Mesenchymal stem cell (in vitro differentiated cells and primary cell): ENCODE data around the gene LRRC47.

Experiments used
- DNase-seq: peaks from one replicate; pipeline ENCODE4 v3.0.0-alpha.2; 2013
- H2AFZ ChIP-seq: one replicate; pipeline ENCODE4 v1.6.1; 2013; ENCODE audit warnings: low read depth, mild to moderate bottlenecking, control low read depth, inconsistent platforms, low read length, moderate library complexity
- H2AK5ac ChIP-seq: 2 replicates; pipeline ENCODE4 v1.6.1; 2013; ENCODE audit warnings: low read length, moderate library complexity, mild to moderate bottlenecking, inconsistent platforms; ENCODE audit not compliant: severe bottlenecking
- H2BK120ac ChIP-seq: one replicate; pipeline ENCODE4 v1.6.1; 2013; ENCODE audit warnings: low read depth, mild to moderate bottlenecking, inconsistent platforms, low read length, moderate library complexity
- H2BK12ac ChIP-seq, 2 experiments: one replicate each; pipeline ENCODE4 v1.6.1; 2013; ENCODE audit warnings: inconsistent platforms in 2 of 2, low read length in 2 of 2, mild to moderate bottlenecking in 2 of 2, moderate library complexity in 2 of 2, control low read depth in 1 of 2
- H2BK15ac ChIP-seq: one replicate; pipeline ENCODE4 v1.6.1; 2013; ENCODE audit warnings: mild to moderate bottlenecking, low read depth, inconsistent platforms; ENCODE audit not compliant: poor library complexity, severe bottlenecking
- H2BK5ac ChIP-seq: 2 replicates; pipeline ENCODE4 v1.6.1; 2013; ENCODE audit warnings: low read depth, mild to moderate bottlenecking, low read length, control low read depth, inconsistent platforms; ENCODE audit not compliant: poor library complexity, severe bottlenecking
- H3K14ac ChIP-seq, 2 experiments: one replicate each; pipeline ENCODE4 v1.6.1; 2013; ENCODE audit warnings: inconsistent platforms in 2 of 2, low read length in 2 of 2, control low read depth in 1 of 2, mild to moderate bottlenecking in 1 of 2, moderate library complexity in 1 of 2
- H3K18ac ChIP-seq, 2 experiments: one replicate each; pipeline ENCODE4 v1.6.1; 2013; ENCODE audit warnings: inconsistent platforms in 2 of 2, low read length in 2 of 2, control low read depth in 1 of 2, low read depth in 1 of 2, mild to moderate bottlenecking in 1 of 2
- H3K23ac ChIP-seq, 2 experiments: one replicate each; pipeline ENCODE4 v1.6.1; 2013; ENCODE audit warnings: inconsistent platforms in 2 of 2, low read length in 2 of 2, mild to moderate bottlenecking in 2 of 2, moderate library complexity in 2 of 2, control low read depth in 1 of 2
- H3K27ac ChIP-seq: 2 replicates; pipeline ENCODE4 v1.5.1; 2013; ENCODE audit warnings: mild to moderate bottlenecking, moderate library complexity, low read length, control low read depth, inconsistent platforms; ENCODE audit not compliant: poor library complexity, severe bottlenecking
- H3K27me3 ChIP-seq, 2 experiments: 2 replicates each; pipeline versions ENCODE4 v1.6.1 to v1.7.0; 2013; ENCODE audit warnings: low read length in 2 of 2, mild to moderate bottlenecking in 2 of 2, moderate library complexity in 2 of 2, control low read depth in 1 of 2, inconsistent platforms in 1 of 2; ENCODE audit not compliant: control insufficient read depth in 1 of 2, insufficient read depth in 1 of 2
- H3K36me3 ChIP-seq, 2 experiments: 2 replicates each; pipeline versions ENCODE4 v1.6.1 to v1.7.0; 2013; ENCODE audit warnings: low read length in 2 of 2, control low read depth in 1 of 2, inconsistent platforms in 1 of 2, low read depth in 1 of 2, mild to moderate bottlenecking in 1 of 2; ENCODE audit not compliant: insufficient read depth in 2 of 2, control insufficient read depth in 1 of 2
- H3K4ac ChIP-seq, 2 experiments: one replicate each; pipeline ENCODE4 v1.6.1; 2013; ENCODE audit warnings: inconsistent platforms in 2 of 2, low read length in 2 of 2, mild to moderate bottlenecking in 2 of 2, moderate library complexity in 2 of 2, control low read depth in 1 of 2, low read depth in 1 of 2
- H3K4me1 ChIP-seq: 2 replicates; pipeline ENCODE4 v1.6.1; 2013; ENCODE audit warnings: low read depth, low read length, control low read depth; ENCODE audit not compliant: control insufficient read depth, insufficient read depth
- H3K4me2 ChIP-seq: 2 replicates; pipeline ENCODE4 v1.6.1; 2013; ENCODE audit warnings: low read length, mild to moderate bottlenecking, inconsistent platforms; ENCODE audit not compliant: poor library complexity, severe bottlenecking
- H3K4me3 ChIP-seq, 2 experiments: 2 replicates each; pipeline versions ENCODE4 v1.5.1 to v1.7.0; 2013; ENCODE audit warnings: low read length in 2 of 2, mild to moderate bottlenecking in 2 of 2, control low read depth in 1 of 2, low read depth in 1 of 2; ENCODE audit not compliant: insufficient read depth in 1 of 2
- H3K79me1 ChIP-seq: replicated peaks from 2 replicates; pipeline ENCODE4 v1.6.1; 2013; ENCODE audit warnings: mild to moderate bottlenecking, control low read depth, low read length, inconsistent platforms; ENCODE audit not compliant: poor library complexity, severe bottlenecking
- H3K9ac ChIP-seq: 2 replicates; pipeline ENCODE4 v1.7.0; 2013; ENCODE audit warnings: mild to moderate bottlenecking, low read length, moderate library complexity
- H3K9me3 ChIP-seq: 2 replicates; pipeline ENCODE4 v1.7.0; 2013; ENCODE audit warnings: mild to moderate bottlenecking, low read length; ENCODE audit not compliant: control insufficient read depth
- H4K8ac ChIP-seq: one replicate; pipeline ENCODE4 v1.6.1; 2013; ENCODE audit warnings: inconsistent platforms, mild to moderate bottlenecking, low read length, moderate library complexity
- H4K91ac ChIP-seq: one replicate; pipeline ENCODE4 v1.6.1; 2013; ENCODE audit warnings: mild to moderate bottlenecking, low read length, inconsistent platforms
- WGBS: methylation state at CpG from one replicate; pipeline ENCODE4 v1.1.7; 2013; ENCODE audit warnings: mixed read lengths; 5-methylcytosine and 5-hydroxymethylcytosine counted together

The LRRC47 gene

DNA sequence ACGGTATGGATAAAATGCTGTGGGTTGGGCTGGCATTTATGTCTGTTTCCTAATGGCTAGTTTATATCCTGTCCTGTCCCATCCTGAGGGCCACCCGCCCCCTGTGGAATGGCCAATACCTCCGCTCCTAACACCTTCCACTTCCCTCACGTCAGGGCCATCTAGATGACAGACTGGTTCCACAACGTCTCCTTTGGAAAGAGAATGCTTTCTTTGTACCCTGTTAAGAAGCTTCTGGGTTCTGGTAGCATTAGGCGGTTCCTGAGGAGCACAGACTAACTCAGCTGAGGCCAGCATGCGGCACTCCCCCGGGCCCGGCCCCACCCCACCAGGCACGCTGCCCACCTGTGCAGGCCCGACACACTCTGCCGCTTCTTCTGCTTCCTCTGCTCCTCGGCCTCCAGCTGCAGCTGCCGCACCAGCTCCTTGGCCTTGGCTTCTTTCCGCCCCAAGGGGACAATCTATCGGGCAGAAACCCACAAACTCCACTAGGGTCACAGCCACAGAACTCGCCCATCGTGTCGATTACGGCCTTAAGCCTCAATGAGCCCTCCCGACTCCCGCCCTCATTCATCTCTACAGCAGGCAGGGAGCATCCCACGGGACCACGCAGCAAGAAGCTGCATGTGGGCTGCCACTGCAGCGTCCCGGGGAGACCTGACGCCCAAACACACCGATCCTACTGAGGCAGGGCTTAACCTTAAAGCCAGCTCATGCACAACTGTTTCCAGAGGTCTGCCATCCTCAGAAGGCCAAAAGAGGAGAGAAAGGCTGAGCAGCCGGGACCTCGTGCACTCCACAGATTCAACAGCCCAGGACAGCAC lies 12.4 kb downstream of the LRRC47 start:
- H3K14ac ChIP-seq: no peak overlapping the region
- no peak overlapping the region for H3K4me3 ChIP-seq
- no peak overlapping the region for H3K23ac ChIP-seq
- H4K91ac ChIP-seq: no peak overlapping the region
- no peak overlapping the region for H3K4me2 ChIP-seq
- H3K4ac ChIP-seq: no peak overlapping the region
- no peak overlapping the region for H3K27ac ChIP-seq
- no peak for DNase-seq
- no peak overlapping the region for H2BK15ac ChIP-seq
- 96% methylated on average over 28 of the region's 30 CpGs for WGBS
- no peak overlapping the region for H2BK5ac ChIP-seq
- H2BK120ac ChIP-seq: no peak overlapping the region
- peaks cover 90 to 97% of the 10 kb centered on the region in 2 experiments for H3K36me3 ChIP-seq
- no peak overlapping the region for H2BK12ac ChIP-seq
- H3K27me3 ChIP-seq: no peaks in the 10 kb centered on the region
- H3K9ac ChIP-seq: no peak overlapping the region
- H2AFZ ChIP-seq: no peak overlapping the region
- H3K9me3 ChIP-seq: no peaks in the 10 kb centered on the region
- H4K8ac ChIP-seq: no peak overlapping the region
- no peak overlapping the region for H3K18ac ChIP-seq
- H2AK5ac ChIP-seq: no peak overlapping the region
- H3K4me1 ChIP-seq: no peaks in the 10 kb centered on the region
- peaks cover 46% of the 10 kb centered on the region for H3K79me1 ChIP-seq

DNA sequence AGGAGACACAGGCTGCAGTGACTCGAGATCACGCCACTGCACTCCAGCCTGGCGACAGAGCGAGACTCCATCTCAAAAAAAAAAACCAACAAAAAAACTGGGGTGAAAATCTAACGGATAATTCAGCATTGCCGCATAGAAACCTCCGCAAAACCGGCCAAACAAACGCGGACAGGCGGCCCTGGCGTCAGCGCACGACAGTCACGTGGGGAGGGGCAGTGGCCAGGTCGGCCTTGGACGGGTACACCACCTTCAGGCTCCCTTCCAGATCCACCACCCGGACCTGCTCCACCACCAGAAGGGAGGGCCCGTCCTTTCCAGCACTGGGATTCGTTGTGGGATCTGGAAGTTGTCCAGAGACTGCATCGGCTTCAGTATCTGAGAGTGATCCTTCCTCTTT lies 15.4 kb downstream of the LRRC47 start:
- Histone ChIP-seq H3K27ac (no peak overlapping the region), H3K23ac (no peak overlapping the region), H3K4ac (no peak overlapping the region), H3K14ac (no peak overlapping the region), H4K91ac (no peak overlapping the region), H2BK5ac (no peak overlapping the region), H3K4me3 (no peak overlapping the region), H3K9ac (no peak overlapping the region), H2BK12ac (no peak overlapping the region), H2BK120ac (no peak overlapping the region), H3K27me3 (no peaks in the 10 kb centered on the region), H3K36me3 (peaks cover 76 to 80% of the 10 kb centered on the region in 2 experiments), H2BK15ac (no peak overlapping the region), H3K4me1 (peaks cover 20% of the 10 kb centered on the region), H4K8ac (no peak overlapping the region), H3K79me1 (peaks cover 30% of the 10 kb centered on the region), H2AFZ (no peak overlapping the region), H3K4me2 (no peak overlapping the region), H3K18ac (no peak overlapping the region), H3K9me3 (no peaks in the 10 kb centered on the region), H2AK5ac (no peak overlapping the region)
- 96% methylated on average over 18 of the region's 21 CpGs for WGBS
- no peak for DNase-seq

DNA sequence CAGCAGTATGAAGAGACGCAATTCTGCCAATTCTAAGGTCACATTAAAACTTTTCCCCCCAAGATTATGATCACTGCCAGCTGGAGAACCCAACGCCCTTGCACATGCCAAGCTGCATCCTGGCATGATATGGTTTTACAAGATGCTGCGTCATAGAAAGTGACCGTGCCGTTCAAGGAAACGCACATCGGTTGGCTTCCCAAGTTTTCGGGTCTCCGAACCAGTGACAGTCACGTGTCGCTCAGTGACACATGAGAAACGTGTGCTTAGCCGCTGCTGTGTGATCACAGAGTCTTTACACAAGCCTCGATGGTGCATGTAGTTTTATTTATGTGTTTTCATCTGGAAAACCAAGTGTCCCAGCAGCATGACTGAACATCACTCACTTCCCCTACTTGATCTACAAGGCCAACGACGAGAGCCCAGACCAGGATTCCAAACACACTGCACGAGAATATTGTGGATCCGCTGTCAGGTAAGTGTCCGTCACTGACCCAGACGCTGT lies 16.3 kb downstream of the LRRC47 start:
- no peak overlapping the region for H3K18ac ChIP-seq
- no peak overlapping the region for H3K4me3 ChIP-seq
- no peak overlapping the region for H2BK5ac ChIP-seq
- no peak overlapping the region for H3K27ac ChIP-seq
- no peak overlapping the region for H2BK120ac ChIP-seq
- DNase-seq: no peak
- 97% methylated on average over 20 of the region's 20 CpGs for WGBS
- peaks cover 67 to 77% of the 10 kb centered on the region in 2 experiments for H3K36me3 ChIP-seq
- H3K14ac ChIP-seq: no peak overlapping the region
- H3K4ac ChIP-seq: no peak overlapping the region
- no peaks in the 10 kb centered on the region for H3K27me3 ChIP-seq
- no peak overlapping the region for H3K4me2 ChIP-seq
- no peak overlapping the region for H4K91ac ChIP-seq
- no peaks in the 10 kb centered on the region for H3K9me3 ChIP-seq
- peaks cover 28% of the 10 kb centered on the region for H3K79me1 ChIP-seq
- H2BK12ac ChIP-seq: no peak overlapping the region
- H2AK5ac ChIP-seq: no peak overlapping the region
- peaks cover 29% of the 10 kb centered on the region for H3K4me1 ChIP-seq
- H4K8ac ChIP-seq: no peak overlapping the region
- H2BK15ac ChIP-seq: no peak overlapping the region
- H3K23ac ChIP-seq: no peak overlapping the region
- no peak overlapping the region for H2AFZ ChIP-seq
- no peak overlapping the region for H3K9ac ChIP-seq

DNA sequence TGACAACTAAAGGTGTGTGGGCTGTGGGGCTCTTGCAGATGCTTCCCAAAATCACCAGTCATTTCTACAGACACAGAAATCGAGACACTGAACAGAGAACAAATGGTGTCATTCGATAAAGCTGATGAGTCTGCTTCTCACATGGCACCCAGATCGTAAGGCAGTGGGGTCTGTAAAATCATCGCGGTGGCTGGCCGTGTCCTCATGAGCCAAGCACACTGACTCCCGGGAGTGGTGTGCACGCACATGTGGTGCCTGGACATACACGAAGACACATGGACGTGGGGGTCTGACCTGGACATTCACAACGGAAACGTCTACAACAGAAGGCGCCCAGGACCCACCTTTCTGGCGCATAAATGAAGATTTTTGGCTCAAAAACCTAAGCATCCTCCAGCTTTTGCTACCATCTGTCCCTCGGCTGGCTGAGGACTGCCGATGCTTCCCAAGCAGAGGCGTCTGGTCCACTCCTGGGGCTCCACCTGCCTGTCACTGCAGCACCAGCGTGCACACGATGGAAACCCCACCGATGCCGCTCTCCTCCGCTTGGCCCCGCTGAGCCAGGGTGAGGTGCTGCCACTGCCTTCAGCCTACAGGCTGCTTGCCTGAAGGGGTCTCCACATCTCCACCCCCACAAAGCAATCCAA lies 16.9 kb downstream of the LRRC47 start:
- Histone ChIP-seq H4K91ac (no peak overlapping the region), H3K4me3 (no peak overlapping the region), H2BK12ac (no peak overlapping the region), H3K4me1 (peaks cover 35% of the 10 kb centered on the region), H2AFZ (no peak overlapping the region), H2AK5ac (no peak overlapping the region), H3K9ac (no peak overlapping the region), H3K4me2 (no peak overlapping the region), H3K23ac (no peak overlapping the region), H2BK120ac (no peak overlapping the region), H2BK5ac (no peak overlapping the region), H3K14ac (no peak overlapping the region), H3K9me3 (no peaks in the 10 kb centered on the region), H3K27me3 (no peaks in the 10 kb centered on the region), H3K27ac (no peak overlapping the region), H3K4ac (no peak overlapping the region), H4K8ac (no peak overlapping the region), H2BK15ac (no peak overlapping the region), H3K18ac (no peak overlapping the region), H3K36me3 (peaks cover 62 to 71% of the 10 kb centered on the region in 2 experiments), H3K79me1 (peaks cover 26% of the 10 kb centered on the region)
- WGBS: 94% methylated on average over 23 of the region's 23 CpGs
- no peak for DNase-seq
